Left renal pelvis (tissue), 4 donors: Measurements from ENCODE around the gene DRAM1. TPM values are rescaled to one million over a fixed set of nuclear protein-coding genes. Genes with fewer than 3 reads are reported as not detected.
A peak's percentile ranks its signal among the peaks of the same experiment; 100 is the strongest.
"Not testable (repeated sequence)": the region's sequence is repeated elsewhere in the genome, so short reads cannot be mapped to it uniquely, and the experiment has no call there.

Source experiments
- DNase-seq, 4 donors: peaks; one replicate each; pipeline ENCODE4 v3.0.0-alpha.2; 2013; ENCODE audit warnings: low read depth in 4 of 4, low spot score in 3 of 4
- polyA plus RNA-seq, 4 donors: library from polyadenylated mRNA; unstranded; fragments of 120-200 nt; gene quantifications; one replicate each; pipeline ENCODE4 v1.2.1, GENCODE V29; 2013; ENCODE audit not compliant: insufficient read length in 4 of 4

The DRAM1 gene, protein sequence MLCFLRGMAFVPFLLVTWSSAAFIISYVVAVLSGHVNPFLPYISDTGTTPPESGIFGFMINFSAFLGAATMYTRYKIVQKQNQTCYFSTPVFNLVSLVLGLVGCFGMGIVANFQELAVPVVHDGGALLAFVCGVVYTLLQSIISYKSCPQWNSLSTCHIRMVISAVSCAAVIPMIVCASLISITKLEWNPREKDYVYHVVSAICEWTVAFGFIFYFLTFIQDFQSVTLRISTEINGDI
- polyA plus RNA-seq = 10 to 100 TPM; 13.4 to 20.8 (median 20.2) TPM

DNA sequence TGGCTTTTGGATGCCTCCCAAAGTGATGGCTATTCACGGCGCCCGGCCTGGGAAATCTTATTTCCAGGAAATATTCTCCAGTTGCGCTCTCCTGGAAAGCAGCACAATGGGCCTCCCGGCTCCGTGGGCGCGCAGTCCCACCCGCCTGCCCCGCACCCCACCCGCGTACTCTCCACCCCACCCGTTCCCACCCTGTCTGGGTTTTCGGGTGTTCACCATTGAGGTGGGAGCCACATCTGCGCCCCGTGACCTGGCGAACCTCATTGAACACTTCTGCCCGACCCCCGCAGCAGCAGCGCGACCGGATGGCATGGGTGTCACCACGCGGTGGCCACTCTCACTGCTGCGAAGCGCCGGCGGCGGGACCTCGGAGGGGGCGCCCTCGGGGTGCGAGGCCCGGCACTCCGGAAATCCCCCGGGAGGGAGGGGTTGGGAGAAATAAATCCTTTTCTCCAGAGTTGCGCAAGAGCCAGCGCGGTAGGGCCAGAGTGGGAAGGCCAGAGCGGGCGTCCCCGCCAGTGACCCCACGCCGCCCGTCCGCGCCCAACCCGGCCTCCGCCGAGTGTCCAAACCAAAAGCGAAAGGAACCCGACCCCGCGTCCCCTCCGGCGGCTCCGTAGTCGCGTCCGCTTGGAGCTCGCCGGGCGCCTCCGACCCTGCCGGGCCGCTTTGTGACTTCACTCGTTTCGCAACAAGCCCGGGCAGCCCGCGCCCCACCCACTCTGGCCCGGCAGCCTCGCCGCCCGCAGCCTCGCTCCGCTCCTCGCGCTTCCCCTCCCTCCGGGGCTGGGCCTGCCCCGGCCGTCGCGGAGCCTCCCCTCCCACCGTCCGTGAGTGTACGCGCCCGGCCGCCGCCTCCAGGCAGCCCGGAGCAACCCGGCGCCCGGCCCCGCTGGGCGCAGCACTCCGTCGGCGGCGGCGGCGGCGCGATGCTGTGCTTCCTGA is at the start of gene DRAM1:
TSS of gene DRAM1 (plus strand) at position 720 of the 945 bp plus-strand sequence. CDS start at position 930, 210 bp downstream.
- peak in 1 of 4 donors; percentile 68 for DNase-seq

DNA sequence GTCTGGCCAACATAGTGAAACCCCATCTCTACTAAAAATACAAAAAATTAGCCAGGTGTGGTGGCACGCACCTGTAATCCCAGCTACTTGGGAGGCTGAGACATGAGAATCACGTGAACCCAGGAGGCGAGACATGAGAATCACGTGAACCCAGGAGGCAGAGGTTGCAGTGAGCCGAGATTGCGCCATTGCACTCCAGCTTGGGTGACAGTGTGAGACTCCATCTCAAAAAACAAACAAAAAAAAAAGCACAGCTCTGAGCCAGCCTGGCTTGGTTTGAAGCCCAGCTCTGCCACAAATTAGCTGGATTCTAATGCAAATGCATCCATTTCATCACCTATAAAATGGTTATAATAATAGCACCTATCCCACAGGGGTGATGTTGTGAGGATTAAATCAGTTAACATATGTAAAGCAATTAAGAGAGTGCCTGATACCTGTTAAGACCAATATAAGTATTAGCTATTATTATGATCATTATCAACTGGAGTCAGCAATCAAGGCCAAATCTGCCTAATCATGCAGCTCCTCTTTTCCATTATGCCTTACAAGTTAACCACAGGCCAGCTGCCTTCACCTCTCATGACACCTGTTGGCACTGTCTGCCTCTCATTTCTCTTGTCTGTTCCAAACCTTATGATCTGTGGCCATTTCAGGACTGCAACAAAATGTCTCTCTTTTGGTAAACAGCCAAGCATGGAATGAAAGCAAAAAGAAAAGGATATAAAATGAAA is 48.8 kb upstream of the DRAM1 start:
- no peak for DNase-seq

DNA sequence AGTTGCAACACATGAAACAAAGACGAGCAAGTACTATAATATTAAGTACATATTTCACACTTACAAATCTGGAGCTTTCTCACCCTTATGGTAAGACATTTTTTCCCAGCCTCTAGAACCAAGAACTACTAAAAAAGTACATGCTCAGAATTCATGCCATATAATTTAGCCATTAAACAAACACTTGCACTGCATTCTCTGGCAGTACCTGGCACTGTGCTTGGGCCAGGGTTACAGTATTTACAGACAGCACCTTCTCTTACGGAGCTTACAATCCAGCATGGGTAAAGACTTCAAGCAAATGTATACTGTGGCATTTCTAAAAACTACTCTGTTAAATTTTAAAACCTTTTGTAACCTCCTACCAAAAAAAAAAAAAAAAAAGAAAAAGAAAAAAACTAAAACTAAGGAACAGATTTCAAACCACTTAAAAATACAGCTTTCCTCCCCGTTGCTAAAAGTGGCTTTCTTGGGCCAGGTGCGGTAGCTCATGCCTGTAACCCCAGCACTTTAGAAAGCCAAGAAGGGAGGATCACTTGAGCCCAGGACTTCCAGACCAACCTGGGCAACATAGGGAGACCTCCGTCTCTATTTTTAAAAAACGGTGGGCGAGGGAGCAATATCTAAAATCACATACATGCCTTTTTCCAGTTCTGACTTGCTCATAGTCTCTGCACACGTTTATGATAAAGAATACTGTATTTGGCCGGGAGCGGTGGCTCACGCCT is 47.6 kb upstream of the DRAM1 start:
- DNase-seq = no peak

DNA sequence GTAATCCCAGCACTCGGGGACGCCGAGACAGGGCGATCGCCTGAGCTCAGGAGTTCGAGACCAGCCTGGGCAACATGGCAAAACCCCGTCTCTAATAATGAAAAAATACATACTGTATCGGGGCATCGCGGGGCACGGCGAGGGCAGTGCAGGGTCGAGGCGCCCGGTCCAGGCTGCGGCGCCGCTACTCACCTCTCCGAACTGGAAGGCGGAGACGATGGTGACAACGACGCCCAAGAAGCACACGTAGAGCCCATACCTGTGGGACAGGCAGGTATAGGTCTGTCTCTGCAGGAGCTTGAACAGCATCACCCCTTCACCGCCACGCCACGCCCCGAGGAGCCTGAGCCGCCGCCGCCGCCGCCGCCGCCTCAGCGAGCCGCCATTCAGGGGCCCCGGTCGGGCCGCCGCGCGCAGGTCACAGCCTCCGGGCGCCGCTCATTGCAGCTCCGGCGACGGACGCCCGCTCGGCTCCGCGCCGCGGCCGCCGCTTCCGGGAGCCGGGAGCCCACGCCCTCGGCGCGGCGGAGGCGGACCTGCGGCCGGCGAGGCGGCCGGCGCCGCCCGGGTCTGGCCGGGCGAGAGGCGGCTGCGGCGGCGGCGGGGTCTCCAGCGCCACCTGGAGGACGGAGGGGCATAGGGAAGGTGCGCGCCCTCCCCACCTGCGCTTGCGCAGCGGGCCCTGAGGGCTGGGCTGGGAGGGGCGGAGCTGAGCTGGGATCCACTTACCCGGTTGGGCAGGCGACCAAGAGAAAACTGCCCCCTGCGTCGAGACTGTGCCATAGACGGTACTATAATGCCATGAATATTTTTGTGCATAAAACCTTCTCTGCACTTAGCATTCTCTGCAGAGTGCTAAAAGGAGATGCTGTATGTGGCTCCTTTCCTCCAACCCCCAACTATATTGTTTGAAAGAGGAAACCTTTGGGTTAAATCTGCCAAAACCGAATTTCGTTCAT is 46.7 kb upstream of the DRAM1 start, which contains the start of gene GNPTAB:
TSS of gene GNPTAB (minus strand) at position 593 of the 959 bp plus-strand sequence. CDS start at position 309, 284 bp downstream.
- peak; percentile 78 to 83 (median 79) for DNase-seq

DNA sequence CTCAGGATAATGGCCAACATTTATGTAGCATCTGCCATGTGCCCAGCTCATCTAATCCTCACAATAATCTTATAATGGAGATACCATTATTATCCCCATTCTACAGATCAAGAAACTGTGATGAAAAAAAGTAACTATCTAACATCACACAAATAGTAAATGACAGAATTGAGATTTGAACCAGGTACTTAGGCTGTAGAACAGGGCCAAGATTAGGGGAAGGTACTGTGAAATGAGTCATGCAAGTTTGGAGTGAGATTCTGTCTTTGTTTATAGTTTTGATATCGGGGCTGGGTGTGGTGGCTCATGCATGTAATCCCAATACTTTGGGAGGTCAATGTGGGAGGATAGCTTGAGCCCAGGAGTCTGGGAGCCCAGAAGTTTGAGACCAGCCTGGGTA is 45.4 kb upstream of the DRAM1 start:
- no peak for DNase-seq

DNA sequence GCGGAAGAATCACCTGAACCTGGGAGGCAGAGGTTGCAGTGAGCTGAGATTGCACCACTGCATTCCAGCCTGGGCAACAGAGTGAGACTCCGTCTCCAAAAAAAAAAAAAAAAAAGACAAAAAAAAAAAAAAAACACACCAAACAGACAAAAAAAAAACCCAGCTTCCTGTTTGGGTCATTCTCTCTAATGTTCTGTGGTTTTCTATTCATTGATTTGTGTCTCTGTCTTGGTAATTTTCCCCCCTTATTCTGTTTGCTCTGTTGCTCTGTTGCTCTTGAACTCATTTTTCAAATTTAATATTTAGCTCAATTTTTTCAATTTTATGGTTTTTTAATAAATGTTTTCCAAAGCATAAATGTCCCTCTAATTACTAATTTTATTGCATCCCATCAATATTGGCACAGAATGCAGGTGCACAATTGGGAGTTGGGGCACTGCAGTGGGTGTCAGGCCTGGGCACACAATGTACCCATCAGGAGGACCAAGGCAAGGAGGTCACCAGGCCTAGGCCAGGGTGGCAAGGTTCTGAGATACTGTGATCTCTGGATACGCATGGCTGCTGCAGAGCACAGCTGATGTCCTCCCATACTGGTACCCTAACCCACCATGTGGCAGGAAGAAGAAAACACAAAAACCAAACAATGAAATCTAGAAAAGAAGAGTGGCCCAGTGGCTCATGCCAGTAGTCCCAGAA is 38.6 kb upstream of the DRAM1 start:
- DNase-seq = no peak

DNA sequence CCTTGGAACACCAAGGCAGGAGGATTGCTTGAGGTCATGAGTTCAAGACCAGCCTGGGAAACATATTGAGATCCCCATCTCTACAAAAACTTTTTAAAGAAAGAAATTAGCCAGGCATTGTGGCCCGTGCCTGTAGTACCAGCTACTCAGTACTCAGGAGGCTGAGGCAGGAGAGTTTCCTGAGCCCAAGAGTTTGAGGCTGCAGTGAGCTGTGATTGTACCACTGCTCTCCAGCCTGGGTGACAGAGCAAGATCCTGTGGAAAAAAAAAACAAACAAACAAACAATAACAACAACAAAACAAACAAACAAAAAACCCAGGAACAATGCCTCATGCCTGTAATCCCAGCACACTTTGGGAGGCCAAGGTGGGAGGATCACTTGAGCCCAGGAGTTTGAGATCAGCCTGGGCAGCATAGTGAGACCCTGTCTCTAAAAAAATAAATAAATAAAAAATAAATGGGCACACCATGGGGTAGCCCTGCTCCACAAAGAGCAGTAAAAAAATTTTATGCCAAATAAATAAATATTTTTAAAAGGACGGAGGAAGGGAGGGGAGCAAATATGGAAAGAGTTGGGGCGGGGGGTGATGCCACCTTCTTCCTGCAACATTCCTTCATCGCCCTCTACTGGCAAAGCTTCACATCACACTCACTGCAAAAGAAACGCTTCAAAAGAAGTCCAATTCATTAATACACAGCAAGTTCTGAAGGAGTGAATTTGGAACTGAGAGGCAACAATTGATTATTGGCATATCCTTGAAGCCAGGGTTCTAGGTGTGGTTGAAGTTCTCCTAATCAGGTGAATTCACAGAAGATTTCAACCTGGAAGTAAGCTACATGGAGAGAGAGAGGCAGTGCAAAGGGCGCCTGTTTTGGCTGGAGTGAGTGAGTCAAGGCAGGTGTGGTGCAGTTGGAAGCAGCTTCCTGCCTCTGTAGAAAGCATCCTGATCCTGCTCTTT is 37.8 kb upstream of the DRAM1 start:
- no peak for DNase-seq

DNA sequence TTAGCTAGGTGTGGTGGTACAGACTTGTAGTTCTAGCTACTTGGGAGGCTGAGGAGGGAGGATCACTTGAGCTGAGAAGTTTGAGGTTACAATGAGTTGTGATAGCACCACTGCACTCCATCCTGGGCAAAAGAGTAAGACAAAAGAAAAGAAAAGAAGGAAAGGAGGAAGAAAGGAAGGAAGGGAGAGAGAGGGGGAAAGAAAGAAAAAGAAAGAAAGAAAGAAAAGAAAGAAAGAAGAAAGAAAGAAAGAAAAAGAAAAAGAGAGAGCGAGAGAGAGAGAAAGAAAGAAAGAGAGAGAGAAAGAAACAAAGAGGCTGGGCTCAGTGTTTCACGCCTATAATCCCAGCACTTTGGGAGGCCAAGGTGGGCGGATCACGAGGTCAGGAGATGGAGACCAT is 36.3 kb upstream of the DRAM1 start:
- no peak for DNase-seq

DNA sequence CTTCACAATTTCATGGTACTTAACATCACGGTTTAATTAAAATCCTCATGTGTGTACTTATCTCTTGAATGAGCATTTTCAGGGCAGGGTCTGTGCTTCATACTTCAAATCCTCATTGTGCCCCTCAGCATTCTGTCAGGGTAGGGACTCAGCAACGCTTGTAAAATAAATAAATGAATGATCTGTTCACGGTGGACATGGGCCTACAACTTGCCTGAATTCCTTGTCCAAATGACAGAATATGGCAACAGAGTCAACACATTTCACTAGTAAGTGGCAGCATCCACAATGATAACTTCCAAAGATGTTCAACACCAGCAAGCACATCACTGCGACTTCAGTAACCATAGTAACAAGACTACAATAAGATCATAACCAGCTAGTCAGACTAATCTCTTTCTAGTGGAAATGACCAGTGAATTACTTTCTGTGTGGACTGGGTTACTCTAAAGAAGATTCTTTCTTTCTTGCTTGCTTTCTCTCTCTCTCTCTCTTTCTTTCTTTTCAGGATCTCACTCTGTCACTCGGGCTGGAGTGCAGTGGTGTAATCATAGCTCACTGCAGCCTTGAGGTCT is 32.2 kb upstream of the DRAM1 start:
- no peak for DNase-seq

DNA sequence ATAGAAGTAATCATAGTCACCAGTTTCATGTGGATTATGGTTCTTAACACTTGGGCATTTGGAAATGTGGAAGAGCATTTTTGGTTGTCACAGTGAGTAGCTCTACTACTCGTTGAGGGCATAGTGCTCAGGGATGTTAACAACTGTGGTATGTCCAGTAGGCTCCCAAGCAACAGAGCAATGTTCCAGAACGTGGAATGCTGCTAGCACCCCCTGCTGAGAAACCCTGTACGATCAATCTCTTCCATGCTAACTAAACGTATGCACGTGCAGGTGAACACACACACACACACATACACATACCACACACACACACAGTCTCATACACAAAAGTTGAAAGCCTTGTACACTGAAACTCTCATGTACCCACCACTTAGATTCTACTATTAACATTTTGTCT is 30.1 kb upstream of the DRAM1 start:
- no peak for DNase-seq

DNA sequence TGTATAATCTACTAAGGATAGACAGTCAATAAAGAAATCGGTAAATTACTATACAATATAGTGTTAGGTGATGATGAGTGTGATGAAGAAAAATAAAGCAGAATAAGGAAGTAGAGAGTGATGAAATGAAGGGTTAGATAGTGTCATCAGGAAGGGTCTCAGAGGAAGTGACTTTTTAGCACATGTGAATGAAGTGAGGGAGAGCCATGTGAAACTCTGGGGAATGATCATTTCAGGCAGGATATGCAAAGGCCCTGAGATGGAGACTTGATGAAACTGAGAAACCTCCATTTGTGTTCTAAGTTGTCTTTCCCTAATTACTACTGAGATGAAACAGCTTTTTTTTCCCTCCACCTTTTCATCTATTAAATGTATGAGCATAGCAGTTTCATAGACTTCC is 27.2 kb upstream of the DRAM1 start:
- DNase-seq = no peak

DNA sequence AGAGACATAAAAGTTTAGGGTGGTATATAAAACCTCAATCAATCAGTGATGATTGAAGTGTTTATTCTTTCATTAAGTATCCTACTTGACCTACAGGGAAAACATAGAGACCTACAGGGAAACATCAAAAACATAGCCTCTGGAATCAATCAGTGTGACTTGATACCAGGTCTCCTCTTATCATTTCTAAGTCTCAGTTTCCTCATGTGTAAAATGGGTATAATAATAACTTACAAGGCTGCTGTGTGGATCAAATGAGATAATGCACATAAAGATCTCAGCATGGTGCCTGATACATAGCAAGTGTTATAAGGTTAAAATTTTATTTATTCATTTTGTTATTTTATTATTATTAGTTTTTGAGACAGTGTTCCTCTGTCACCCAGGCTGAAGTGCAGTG is 24.4 kb upstream of the DRAM1 start:
- no peak for DNase-seq

DNA sequence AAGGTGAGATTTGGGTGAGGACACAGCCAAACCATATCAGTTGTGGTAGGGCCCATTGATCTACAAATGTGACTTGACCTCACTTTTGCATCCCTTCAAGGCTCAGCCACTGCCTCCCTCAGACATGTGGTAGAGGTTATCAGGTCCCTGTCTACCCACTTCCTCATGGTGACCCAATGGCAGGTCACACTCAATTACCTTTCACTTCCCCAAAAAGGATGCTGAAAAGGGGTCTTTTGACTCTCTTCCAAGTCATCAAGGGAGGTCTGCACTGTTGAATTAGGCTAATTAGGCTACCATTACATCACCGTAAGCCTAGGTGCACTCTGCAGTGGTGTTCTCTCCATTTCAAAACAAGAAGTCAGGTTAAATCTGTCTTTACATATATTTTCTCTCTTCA is 22.6 kb upstream of the DRAM1 start:
- DNase-seq = no peak

DNA sequence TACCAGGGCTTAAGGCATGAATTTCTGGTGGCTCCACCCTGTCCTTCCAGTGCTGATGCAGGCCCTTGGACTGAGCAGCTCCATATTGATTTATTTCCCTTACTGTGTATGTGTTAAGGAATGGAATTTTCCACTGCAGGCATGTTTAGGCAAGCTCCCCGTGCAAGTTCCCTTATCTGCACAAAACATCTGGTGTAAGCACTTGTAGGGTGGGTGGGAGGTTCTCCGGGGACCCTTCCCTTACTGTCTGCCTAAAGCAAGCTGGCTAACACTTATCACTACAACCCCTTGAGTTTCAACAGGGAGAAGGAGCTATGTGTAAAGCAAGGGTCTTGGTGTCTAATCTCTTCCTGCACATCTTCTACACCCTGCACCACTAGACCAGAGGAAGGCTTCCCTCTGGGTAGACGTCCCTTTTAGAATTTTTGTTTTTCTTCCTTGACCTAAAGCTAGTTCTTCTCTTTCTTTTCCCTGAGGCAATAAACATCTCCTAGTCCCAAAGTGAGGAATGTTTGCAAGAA is 22.0 kb upstream of the DRAM1 start:
- DNase-seq = no peak

DNA sequence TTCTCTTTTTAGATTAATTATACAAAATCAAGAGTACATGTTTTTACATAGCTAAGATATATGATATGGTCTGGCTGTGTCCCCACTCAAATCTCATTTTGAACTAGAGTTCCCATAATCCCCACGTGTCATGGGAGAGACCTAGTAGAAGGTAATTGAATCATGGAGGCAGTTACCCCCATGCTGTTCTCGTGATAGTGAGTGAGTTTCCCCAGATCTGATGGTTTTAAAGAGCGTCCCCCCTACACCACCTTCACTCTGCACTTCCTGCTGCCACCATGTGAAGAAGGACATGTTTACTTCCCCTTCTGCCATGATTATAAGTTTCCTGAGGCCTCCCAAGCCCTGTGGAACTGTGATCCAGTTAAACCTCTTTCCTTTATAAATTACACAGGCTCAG is 21.4 kb upstream of the DRAM1 start:
- DNase-seq = no peak

DNA sequence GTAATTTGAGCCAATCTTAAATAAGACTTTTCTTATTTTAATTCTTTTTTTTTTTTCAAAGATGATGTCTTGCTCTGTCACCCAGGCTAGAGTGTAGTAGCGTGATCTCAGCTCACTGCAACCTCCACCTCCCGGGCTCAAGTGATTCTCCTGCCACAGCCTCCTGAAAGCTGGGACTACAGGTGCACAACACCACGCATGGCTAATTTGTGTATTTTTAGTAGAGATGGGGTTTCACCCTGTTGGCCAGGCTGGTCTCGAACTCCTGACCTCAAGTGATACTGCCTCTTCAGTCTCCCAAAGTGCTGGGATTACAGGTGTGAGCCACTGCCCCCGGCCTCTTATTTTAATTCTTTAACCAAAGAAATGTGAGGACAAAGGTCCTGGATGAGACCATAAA is 20.8 kb upstream of the DRAM1 start:
- not testable (repeated sequence) for DNase-seq

DNA sequence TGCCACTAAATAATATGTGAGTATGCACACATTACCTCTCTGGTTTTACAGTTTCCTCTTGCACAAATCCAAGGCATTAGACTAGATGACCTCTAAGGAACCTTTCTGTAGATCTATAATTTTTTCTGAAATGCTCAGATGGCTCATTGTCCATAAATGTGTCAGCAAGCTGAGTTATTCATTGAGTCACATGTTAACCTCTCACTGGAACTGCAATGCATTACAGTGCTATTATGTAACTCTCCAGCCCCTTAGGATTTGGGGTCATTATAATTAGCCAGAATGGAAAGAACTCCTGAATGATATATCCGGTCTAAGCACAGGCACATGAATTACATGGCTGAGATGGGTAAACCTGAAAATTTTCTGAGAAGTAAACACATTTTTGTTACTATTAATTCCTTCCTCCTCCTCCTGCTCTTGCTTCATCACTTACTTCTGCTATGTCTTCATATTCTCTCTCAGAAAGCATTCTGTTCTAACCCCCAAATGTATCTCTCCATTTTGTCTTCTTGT is 20.3 kb upstream of the DRAM1 start:
- DNase-seq = peak in 1 of 4 donors; percentile 12
